HG03066 (cell line): Measurements from ENCODE around the gene MAPK14.
"Not testable (repeated sequence)": the region's sequence is repeated elsewhere in the genome, so short reads cannot be mapped to it uniquely, and the experiment has no call there.

Source experiments
- ATAC-seq: cut with Tn5 transposase; IDR thresholded peaks from one replicate; pipeline ENCODE4 v1.9.1; 2021; ENCODE audit warnings: low read depth; ENCODE audit not compliant: unreplicated experiment

The MAPK14 gene

DNA sequence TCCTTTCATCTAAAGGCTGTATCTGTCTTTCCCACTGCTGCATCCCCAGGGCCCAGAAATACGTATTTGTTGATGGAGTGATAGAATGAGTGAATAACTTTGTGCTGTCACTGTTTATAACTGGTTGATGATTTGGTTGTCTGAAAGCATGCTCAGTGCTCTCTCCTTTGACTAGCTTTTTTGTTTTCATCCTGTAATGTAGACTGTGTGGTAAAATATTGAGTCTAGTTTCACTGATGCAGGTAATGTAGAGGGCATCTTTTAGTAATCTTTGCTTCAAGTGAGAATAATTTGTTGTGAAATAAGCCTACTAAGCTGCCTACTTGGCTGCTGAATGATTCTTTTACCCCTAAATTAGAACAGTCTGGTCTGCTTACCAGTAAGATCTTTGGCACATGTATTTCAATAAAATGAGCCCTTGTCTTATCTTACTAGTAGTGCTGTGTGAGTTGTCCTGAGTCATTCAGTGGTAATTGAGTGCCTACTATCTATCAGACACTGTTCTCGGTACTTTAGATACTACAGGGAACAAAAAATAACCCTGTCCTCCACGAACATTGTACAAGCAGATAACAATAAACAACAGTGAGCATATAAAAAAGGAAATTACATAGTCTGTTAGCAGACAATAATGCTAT, 39.9 kb downstream of the MAPK14 start:
- ATAC-seq = no peak

DNA sequence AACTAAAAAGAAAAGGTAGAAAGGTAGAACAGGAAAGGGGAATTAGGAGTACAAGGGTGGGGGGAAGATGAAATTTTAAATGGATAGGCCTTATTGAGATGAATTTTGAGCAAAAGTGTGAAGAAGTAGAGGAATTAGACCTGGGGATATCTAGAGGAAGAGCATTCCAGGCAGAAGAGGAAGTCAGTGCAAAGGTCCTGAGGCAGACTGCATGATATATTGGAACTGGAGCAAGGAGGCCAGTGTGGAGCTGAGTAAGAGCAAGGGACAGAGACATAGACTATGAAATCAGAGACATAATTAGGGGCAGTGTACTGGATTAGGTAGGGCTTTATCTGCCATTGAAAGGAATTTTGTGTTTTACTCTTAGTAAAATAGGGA, 40.4 kb downstream of the MAPK14 start:
- no peak for ATAC-seq

DNA sequence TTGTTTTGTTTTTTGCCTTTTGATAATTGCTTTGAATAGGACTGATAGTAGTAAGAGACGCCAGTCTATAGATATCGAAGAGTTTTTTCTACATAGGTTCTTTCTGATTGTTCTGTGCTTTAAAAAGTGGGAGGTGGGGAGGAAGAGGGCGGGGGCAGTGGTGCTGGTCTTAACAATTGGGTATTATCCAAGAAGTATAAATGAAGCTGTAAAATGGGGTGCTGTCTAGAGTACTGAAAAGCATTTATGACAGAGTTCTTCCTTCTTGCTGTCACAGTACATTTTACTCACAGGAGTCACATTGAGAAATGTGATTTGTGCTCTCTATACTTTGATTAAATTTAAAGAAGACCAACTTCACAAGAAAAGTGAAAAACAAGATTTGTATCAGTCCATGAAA, 41.0 kb downstream of the MAPK14 start:
- no peak for ATAC-seq

DNA sequence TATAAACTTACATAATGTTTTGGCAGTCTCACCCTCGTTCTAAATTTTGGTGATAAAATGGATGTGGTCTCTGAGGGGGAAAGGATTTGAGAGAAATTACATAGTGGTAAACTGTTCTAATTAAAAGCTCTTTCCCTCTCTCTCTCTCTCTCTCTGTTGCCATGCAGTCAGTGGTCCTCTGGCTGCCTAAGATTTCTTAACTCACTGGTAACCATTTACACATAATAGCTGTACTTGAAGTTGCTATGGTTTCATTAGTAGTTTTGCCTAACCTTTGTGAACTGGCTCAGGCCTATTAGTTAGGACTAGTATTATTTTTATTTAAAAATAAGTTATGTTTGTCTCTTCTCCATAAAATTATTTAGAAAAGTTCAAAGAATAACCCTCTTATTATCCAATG, 42.0 kb downstream of the MAPK14 start:
- ATAC-seq = no peak

DNA sequence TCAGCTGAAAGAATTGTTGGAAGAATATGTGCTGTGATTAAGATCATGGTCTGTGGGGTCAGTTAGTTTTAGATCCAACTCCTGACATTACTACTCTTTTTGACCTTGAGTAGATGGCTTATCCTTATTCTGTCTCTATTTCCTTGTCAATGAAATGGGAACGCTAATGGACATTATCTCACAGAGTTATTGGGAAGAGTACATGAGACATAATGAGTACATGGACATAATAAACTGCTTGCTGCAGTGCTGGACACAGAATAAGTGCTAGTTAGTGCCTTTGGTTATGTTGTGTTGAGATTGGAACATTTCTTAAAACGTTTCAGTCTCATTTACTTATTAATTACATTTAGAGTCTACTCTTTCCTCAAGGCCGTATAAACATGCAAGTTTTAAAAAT, 42.6 kb downstream of the MAPK14 start:
- ATAC-seq = no peak

DNA sequence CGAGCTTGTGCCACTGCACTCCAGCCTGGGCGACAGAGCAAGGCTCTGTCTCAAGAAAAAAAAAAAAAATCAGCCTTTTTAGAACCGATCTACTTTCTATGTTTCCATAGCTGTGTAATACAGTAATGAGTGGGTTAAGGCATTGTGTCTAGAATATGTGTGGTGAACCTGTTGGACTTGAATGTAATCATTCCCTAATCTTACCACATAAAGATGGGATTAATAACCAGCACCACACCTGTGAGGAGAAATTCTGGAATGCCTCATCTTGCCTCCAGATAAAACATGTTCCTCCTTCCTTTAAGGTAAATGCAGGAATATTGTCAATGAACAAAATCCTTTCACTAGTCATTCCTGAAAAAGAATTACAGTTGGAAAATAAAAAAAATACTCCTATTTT, 43.7 kb downstream of the MAPK14 start:
- no peak for ATAC-seq

DNA sequence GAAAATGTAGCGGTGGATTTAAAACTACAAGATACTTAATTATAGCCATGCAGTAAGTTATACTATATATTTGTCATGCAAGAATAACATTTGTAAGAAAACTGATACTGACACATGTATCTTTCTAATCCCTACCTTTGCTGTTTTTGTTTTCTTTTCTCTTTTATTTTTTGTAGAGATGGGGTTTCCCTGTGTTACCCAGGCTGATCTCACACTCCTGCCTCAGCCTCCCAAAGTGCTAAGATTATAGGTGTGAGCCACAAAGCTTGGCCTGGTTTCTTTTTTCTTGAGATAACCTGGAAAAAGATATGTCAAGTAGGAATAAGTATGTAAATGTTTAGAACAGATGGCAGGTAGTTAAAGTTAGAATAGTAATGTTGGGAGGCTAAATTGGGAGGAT, 44.1 kb downstream of the MAPK14 start:
- no peak for ATAC-seq

DNA sequence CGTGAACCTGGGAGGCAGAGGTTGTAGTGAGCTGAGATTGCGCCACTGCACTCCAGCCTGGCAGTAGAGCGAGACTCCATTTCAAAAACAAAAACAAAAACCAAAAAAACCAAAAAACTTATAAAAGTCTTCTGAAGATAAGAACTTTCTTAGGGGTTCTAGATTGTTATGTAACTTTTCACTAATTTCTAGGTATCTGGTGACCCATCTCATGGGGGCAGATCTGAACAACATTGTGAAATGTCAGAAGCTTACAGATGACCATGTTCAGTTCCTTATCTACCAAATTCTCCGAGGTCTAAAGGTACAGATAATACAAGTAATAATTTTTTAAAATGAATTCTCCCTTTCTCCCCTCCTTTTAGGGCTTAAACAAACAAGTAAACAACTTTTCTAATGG, 45.1 kb downstream of the MAPK14 start:
- ATAC-seq = no peak

DNA sequence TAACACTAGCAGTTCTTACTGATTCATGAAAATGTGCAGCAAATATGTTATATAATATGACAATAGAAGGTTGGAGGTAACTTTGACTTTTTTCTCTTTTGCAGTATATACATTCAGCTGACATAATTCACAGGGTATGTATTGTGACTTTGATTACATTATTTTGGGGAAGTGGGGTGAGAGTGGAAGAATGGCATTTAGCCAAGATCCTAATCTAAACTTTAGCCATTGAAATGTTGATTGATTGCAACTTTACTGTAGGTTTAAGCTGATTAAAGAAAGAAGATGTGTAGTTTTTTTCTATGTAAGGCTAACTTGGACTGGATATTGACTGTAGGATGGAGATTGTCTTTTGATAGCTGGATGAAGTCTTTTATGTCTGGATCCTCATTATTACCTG, 46.0 kb downstream of the MAPK14 start:
- ATAC-seq = no peak

DNA sequence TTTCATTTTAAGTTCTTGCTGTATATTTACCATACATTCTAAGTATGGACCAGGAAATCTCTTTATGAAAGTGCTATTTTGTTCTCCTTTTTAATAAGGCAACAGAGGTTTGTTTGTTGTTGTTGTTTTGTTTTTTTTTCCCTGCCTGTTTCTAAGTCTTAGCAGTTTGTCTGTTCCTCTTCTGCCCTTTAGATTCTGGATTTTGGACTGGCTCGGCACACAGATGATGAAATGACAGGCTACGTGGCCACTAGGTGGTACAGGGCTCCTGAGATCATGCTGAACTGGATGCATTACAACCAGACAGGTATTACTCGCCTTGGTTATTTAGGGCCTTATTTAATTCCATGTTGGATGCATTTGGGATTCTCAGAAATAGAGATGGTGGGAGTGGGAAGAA, 48.0 kb downstream of the MAPK14 start:
- ATAC-seq = no peak

DNA sequence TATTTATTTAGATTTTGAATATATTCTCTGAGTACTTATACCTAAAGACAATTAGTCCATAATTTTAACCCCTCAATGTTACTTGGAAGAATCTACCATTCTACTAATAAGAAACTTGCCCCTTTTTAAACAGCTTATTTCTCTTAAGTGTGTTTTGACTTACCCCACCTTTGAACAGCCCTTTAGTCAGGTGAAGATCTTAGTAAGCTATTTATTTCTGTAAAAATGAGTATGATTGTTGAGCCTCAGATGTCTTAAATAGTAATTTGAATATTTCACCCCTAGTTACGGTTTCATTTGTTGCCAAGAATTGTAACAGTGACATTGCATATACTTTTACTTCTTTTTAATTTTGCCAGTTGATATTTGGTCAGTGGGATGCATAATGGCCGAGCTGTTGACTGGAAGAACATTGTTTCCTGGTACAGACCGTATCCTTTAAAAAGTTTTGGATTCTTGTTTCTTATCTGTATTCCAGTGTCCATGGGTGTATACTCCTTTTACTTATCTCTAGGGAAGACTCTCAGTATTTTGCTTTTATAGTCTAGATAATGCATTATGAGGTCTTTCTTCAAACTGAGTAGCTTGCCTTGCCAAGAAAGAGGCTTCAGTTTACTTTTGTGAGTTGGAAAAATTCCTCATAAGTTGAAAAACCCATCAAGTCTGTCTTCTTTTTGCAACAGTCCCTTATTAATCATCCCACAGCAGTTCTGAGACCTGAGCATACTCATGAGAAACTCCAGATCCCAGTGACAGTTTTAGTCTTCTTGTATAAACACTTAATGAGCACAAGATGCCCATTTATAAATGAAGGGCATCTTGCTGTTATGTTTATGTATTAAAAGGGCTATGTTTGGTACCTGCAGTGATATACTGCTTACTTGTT, 48.8 kb downstream of the MAPK14 start:
- no peak for ATAC-seq

DNA sequence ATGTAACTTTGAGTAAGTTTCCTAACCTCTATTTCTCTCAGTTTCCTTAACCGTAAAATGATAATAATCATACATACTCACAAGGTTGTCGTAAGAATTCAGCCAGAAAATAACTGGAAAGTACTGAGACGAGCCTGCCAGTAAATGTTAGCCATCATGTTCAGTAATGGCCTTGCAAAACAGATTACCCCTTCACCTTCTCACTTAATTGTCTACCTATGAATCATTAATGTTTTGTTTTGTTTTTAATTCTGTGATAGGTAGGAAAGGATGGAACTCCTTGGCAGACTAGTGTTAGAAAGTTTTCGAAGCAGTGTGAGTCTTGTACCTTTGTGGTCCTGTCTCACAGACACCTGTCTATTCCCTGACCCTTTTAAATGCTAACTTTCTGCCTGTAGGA, 50.6 kb downstream of the MAPK14 start:
- no peak for ATAC-seq

DNA sequence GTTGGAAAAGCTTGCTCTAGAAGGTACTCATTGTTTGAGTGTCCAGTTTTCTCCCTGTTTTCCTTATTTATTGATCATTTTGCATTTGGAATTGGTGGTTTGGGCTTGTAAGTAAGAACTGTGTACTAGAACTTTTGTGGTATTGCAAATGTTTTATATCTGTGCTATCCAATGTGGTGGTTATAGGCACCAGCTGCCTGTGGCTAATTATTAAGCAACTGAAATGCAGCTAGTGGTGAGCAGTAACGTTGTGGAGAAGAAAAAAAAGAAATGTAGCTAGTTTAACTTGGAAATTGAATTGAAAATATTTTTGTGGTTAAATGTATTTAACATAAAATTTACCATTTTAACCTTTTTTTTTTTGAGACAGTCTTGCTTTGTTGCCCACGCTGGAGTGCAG, 52.0 kb downstream of the MAPK14 start:
- ATAC-seq = no peak

DNA sequence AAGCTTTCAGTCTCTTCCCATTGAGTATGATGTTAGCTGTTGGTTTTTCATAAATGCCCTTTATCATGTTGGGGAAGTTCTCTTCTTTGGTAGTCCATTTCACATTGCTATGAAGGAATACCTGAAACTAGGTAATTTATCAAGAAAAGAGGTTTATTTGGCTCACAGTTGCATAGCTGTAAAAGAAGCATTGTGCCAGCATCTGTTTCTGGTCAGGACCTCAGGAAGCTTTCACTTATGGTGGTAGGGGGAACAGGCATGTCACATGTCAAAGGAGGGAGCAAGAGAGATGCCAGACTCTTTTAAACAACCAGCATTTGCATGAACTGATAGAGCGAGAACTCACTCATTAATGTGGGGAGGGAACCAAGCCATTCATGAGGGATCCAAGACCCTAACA, 54.7 kb downstream of the MAPK14 start:
- ATAC-seq = no peak

DNA sequence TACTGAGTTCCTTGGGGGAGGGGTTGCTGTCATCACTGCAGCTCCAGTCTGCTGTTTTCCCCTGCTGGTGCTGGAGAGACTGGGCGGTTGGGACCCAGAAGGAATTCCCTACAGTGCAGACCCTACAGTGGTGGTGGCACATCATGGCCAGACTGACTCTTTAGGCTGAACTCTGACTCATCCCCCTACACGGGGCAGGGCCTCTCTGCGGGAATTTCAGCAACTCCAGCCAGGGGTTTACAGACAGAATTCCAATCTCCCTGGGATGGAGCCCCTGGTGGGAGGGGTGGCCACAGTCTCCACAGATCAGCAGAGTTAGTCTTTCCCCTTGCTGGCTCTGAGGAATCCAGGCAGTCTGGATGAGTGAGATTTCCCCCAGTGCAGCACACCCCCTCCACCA, 55.8 kb downstream of the MAPK14 start:
- ATAC-seq = no peak

DNA sequence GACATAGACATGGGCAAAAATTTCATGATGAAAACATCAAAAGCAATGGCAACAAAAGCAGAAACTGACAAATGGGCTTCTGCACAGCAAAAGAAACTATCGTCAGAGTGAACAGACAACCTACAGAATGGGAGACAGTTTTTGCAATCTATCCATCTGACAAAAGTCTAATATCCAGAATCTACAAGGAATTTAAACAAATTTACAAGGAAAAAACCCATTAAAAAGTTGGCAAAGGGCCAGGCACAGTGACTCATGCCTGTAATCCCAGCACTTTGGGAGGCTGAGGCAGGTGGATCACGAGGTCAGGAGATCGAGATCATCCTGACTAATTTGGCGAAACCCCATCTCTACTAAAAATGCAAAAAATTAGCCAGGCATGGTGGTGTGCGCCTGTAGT, 60.6 kb downstream of the MAPK14 start:
- not testable (repeated sequence) for ATAC-seq

DNA sequence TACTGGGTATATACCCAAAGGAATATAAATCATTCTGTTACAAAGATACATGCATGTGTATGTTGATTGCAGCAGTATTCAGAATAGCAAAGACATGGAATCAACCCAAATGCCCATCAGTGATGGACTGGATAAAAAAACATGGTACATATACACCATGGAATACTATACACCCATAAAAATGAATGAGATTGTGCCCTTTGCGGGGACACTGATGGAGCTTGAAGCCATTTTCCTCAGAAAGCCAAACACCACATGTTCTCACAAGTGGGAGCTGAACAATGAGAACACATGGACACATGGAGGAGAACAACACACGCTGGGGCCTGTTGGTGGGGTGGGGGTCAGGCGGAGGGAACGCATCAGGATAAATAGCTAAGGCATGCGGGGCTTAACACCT, 61.4 kb downstream of the MAPK14 start:
- ATAC-seq = no peak

DNA sequence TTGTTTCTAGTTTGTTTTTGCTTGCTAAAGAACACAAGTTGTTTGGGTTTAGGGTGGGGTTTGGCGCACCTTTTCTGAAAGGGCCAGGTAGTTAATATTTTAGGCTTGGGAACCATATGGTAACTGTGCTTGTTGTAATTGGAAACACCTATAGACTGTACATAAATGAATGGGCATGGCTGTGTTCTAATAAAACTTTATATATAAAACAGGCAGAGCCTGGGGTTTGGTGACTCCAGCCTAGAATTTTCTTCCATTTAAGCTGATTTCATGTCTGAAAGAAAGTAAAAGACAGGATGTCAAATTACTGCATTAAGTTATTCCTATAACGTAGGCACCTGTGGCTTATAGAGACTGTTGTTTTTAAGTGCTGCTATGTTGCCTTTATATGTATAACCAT, 66.6 kb downstream of the MAPK14 start:
- no peak for ATAC-seq

DNA sequence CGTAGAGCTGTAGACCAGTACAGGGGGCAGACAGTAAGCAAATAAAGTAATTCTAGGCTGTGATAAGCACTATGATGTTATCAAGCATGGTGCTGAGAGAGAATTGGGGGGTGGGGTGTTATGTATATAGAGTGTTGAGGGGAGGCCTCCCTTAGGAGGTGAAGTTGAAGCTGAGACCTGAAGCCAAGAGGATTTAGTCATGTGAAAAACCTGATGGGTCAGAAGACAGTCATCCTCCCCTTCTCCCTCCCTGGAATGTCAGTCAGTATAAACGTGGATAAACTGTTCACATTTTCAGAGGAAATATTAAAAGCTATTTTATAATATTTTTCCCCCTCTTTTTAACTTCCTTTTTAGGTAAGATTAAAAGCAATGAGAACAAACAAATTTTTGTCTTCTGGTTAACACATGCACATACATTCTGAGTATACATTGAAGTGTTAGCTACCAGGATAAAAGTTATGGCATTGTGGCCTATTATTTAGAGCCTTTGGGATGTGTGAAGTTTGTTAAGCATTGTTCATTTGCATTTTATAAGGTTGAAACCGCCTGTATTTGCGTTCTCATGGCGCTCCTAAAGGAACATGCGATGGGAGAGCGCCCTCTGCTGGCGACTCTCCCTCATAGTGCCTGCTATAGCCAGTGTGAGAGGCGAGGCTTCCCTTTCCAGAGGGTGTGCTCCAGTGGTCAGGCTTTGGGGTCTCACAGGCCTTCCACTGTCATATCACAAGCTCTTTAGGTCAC, 67.3 kb downstream of the MAPK14 start:
- peak; percentile 65 for ATAC-seq

DNA sequence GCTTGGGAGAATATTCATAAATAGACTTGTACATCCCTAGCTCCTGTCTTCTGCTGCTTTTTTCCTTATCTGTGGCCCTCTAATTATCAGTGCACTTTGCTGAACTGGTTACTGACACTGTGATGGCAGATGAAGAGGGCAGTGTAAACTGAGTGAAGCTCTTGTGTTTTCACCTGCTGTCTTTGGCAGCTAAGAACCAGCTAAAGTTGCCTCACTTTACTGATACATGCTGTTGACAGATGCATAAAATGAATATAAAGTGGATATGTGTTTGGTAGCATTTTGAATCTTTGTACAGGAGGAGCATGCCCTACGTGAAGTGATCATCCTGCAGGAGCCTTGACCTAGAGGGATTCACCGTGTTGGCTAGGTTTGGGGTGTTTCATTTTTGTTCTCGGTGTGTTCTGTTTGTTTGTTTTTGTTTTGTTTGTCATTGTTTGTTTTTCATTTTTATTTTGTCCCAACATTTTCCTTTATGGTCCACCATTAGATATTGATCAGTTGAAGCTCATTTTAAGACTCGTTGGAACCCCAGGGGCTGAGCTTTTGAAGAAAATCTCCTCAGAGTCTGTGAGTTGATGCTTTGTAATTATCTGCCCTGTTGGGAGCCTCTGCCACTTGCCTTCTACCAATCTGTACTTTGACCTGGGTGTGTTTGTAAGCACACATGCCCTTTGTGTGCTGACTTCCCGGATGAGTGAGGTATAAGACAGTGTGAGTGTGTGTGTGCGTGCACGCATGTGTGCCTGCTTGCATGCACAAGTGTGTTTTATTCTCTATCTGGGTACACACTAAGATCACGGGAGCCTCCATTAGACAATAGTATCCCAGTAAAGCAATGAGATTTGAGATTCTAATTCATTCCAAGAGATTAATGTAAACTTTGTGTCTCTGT, 68.1 kb downstream of the MAPK14 start:
- no peak for ATAC-seq
